ENCODE data around the gene NTSR1.
"Not testable (repeated sequence)": the region's sequence is repeated elsewhere in the genome, so short reads cannot be mapped to it uniquely, and the experiment has no call there.

NTSR1 gene

DNA sequence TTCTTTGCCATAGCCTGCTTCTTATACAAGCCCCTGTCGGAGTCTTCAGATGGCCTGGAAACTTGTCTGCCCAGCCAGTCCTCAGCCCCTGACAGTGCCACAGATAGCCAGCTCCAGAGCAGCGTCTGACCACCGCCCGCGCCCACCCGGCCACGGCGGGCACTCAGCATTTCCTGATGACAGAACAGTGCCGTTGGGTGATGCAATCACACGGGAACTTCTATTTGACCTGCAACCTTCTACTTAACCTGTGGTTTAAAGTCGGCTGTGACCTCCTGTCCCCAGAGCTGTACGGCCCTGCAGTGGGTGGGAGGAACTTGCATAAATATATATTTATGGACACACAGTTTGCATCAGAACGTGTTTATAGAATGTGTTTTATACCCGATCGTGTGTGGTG, 36.9 kb upstream of the NTSR1 start:
- in situ Hi-C loops (cut with MboI; ENCODE audit: low sequenced_read_pairs) = no loop called here

DNA sequence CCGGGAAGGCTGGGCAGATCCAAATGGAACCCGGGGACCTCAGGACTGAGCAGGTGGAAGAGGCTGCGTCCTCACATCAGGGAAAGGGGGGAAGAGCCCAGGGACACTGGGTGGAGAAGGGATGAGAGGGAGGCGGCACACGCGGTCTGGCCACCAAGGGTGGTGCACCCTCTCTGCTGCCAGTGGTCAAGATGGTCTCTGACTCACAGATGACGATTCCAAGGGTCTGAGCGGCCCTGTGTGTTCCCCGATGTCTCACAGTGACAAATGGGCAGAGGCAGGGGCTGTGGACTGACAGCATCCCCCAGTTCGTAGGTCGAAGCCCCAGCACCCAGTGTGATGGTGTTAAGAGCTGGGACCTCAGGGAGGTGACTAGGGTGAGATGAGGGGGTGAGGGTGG, 34.3 kb upstream of the NTSR1 start:
- in situ Hi-C loops (cut with MboI; ENCODE audit: low sequenced_read_pairs) = no loop called here

DNA sequence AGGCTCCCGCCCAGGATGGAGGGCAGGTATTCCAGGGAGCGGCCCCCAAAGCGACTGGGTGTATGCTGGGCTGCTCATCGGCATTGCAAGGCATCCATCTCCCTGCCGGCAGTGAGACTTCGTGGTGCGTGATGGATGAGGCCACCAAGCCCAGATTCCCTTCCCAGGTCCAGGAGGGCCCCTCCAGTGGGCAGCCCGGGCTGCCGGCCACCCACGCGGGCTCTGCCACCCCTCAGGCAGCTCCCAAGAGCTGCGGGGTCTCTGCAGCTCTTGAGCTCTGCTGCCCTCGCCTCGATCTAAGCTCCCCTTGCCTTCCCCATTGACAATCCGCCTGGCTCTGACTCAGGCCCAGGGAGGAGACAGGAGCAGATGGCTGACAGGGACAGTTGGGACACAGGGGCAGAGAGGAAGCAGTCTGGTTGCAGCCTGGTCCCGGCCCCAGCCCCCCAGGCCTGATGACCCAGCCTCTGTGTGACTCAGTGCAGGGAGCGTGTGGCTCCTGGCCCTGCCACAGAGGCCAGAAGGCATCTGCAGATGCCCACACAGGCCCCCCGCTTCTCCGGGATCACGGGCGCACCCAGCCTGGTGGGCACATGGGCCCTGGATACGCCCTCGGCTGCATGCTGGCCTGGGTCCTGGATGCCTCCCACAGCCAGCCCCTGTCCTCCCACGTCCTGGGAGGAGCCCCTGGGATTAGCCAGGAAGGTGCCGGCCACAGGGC, 33.3 kb upstream of the NTSR1 start:
- in situ Hi-C loops (cut with MboI; ENCODE audit: low sequenced_read_pairs) = no loop called here

DNA sequence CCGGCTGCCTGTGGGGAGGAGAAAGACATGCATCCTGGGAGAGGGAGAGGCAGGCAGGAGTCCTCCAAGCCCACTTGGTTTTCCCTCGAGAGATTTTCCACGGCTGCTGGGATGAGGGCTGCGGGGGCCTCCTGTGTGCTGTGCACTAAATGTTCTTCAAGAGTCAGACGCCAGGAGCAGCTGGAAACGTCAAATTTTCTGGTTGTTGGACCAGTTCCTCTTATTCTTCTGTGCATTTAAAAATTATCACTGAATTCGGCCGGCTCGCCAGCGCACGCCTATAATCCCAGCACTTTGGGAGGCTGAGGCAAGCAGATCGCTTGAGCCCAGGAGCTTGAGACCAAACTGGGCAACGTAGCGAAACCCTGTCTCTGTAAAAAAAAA, 32.8 kb upstream of the NTSR1 start:
- in situ Hi-C loops (cut with MboI; ENCODE audit: low sequenced_read_pairs) = no loop called here

DNA sequence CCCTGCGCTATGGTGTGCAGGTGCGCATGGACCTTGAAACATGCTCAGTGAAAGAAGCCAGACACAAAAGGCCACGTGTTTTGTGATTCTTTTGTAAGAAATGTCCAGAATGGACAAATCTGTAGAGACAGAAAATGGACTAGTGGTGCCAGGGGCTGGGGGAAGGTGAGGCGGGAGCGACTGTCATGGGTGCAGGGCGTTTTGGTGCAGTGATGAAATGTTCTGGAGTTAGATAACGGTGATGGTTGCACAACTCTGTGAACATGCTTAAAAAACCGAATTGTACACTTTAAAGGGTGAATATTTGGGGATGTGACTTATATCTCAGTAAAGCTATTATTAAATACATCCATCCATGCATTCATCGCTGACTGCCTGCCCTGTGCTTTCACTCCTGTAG, 31.7 kb upstream of the NTSR1 start:
- in situ Hi-C loops (cut with MboI; ENCODE audit: low sequenced_read_pairs) = no loop called here

DNA sequence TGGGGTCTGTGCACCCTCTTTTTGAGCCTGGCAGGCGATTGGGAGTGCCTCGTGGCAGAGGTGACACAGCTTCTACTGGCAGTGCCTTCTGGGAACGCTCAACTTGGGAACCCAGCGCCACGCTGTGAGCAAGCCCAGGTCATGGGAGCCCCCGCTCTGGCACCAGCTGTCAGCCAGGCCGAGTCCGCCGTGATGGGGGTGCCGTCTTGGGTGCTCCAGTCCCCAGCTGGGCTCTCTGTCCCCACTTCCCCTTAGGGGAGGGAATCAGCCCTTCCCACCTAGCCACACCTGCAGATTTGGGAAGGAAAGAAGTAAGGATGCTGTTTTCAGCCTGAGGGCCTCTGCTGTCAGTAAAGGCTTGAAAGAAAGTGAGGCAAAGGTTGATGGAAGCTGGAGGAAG, 31.0 kb upstream of the NTSR1 start:
- in situ Hi-C loops (cut with MboI; ENCODE audit: low sequenced_read_pairs) = no loop called here

DNA sequence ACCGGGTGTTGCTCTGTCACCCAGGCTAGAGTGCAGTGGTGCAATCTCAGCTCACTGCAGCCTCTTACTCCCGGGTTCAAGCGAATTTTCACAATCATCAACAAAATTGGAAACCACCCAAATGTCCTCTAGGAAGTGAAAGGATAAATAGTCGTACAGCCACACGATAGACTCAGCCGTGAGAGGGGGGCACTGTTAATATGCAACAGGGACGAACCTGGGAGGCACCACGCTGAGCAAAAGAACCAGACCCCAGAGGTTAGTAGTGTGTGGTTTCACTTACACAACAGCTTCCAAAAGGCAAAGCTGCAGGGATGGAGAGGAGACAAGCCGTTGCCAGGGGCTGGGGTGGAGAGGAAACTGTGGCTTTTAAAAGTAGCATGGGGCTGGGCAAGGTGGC, 30.1 kb upstream of the NTSR1 start:
- in situ Hi-C loops (cut with MboI; ENCODE audit: low sequenced_read_pairs) = no loop called here

DNA sequence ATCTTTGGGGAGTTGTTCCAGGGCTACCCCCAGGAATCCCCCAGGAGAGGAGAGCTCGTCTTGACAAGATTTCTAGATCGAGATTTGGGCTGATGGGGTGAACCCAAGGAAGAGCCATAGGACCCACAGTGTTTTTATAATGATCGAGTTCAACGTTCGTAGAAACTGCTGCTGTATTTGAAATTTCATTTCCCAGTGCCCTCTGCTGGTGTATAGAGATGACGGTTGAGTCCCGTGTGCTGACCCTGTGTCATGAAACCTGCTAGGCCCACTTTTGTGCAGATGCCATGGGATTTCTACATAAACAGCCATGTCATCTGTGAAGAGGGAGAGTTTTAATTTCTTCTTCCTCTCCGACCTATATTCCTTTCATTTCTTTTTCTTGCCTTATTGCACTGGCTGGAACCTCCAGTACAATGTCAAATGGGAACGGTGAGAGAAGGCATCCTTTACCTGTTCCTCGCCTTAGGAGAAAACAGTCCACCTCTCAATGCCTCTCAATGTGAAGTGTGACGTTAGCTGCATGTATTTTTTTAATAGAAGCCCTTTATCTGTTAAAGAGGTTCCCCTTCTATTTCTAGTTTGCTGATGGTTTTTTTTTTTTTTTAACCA, 28.6 kb upstream of the NTSR1 start:
- in situ Hi-C loops (cut with MboI; ENCODE audit: low sequenced_read_pairs) = no loop called here

DNA sequence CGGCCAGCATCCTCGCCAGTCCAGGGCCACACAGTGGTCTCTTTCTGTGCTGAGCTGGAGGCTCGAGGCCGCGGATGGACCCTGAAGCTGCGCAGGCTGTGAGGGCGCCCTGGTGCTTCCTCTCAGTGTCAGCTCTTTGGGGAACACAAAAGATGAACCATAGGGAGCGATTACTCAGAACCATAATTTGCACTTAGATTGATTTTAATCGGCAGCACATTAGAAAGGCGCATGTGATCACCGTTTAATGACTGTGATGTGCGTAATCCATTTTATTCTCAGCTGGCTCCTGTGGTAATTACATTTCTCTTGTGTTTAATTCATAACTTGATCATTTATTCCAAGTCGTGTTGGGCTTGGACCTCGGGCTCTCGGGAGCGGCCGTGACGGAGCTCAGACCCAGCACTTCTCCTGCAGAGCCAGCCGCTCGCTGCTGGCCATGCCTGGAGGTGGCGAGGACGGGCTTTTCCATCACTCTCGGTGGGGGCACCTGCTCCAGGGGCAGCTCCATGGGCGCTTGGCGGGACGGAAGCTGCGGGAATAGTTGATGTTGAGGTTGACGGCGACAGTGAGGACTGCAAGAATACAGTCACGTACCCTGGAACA, 25.6 kb upstream of the NTSR1 start:
- in situ Hi-C loops (cut with MboI; ENCODE audit: low sequenced_read_pairs) = no loop called here

DNA sequence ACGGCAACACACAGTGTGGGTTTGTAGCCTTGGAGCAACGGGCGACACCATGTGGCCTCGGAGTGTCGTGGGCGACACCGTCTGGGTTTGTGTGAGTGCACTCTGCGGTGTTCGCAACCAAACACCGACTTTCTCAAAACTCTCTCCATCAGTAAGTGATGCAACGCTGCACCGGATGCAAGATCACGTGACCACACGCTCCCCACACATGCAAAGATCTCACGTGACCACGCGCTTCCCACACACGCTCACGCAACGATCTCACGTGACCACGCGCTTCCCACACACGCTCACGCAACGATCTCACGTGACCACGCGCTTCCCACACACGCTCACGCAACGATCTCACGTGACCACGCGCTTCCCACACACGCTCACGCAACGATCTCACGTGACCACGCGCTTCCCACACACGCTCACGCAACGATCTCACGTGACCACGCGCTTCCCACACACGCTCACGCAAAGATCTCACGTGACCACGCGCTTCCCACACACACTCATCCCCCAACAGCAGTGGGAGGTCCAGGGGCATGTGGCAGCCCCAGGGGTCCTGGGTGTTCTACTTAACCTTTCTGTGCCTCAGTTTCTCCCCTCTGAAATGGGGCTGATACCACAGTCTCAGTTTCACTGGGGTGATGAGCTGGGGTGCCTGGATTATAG, 24.8 kb upstream of the NTSR1 start:
- in situ Hi-C loops (cut with MboI; ENCODE audit: low sequenced_read_pairs) = not testable (repeated sequence)

DNA sequence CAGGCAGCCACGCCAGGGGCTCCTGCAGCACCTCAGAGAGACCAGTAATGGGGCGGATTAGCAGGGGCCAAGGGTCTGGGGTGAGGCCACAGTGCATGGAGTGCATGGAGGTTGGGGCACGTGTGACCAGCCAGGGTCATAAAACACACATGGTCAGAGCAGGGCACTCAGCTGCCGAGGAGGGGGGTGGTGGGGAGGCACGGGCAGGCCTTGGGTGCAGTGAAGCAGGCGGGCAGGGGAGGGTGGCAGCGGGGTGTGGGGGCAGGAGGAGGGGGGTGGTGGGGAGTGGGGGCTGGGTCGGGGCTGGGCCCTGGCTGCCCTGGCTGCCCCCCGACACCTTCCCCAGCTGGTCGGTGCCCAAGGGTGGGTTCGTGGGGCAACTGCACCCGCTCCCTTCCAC, 23.7 kb upstream of the NTSR1 start:
- in situ Hi-C loops (cut with MboI; ENCODE audit: low sequenced_read_pairs) = no loop called here

DNA sequence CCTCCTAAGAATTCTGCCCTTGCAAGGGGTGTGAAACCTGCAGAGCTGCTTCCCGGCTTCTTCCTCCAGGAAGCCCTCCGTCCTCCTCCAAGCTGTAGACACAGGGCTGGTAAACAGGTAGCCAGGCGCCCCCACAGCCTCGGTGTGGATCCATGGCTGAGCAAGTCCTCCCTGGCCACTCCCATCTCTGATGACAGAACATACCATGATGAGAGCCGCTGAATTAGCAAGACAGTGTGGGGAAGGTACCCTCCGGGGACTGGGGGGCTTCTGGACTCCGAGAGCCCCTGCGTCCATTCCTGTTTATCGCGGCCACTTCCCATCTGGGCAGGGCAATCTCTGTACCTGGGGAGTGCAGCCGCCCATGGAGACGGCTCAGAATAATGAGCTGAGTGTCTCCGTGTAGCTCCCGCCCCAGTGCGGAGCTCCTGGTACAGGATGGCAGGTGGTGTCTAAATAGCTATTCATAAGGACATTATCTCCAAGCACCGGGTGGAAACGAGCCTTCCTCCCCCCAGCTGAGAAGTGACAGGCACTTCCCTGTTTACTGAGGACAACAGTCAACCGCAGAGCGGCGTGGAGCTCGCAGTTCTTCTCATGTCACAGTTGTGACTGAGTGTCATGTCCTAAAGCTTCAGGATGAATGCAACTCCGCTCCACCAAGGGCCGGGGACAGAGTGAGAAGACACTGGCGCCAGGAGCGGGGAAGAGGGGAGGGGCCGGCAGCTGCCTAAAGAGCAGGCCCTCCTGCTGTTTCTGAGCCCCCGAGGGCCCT, 22.7 kb upstream of the NTSR1 start:
- in situ Hi-C loops (cut with MboI; ENCODE audit: low sequenced_read_pairs) = no loop called here

DNA sequence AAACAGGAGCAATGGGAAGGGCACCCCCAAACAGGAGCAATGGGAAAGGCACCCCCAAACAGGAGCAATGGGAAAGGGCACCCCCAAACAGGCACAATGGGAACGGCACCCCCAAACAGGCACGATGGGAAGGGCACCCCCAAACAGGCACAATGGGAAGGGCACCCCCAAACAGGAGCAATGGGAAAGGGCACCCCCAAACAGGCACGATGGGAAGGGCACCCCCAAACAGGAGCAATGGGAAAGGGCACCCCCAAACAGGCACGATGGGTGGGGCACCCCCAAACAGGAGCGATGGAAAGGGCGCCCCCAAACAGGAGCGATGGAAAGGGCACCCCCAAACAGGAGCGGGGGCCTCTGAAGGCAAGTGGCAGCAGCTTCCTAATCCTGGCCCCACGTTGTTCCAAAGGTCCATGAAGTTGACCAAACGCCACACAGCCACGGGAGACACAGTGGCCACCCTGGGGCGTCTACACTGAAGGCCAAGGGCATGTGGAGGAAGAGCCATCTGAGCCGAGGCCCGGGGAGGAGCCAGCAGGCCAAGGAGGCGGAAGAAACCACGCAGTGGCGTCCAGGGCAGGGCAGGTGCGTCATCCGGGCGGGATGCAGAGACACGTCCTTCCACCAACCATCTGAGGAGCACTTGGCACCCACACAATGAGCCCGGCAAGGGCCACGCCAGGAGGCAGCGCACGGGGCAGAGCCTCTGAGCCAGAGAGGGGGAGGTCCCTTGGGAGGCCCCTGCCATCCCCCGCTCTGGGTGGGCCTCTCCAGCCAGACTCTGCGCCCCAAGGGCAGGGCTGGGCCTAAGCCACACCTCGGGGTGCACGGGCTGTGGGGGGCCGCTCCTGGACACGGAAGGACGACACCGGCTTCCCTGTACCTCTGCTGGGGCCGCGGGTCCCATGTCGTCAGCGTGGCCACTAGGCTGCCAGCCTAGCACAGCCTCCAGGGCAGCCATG, 21.5 kb upstream of the NTSR1 start:
- in situ Hi-C loops (cut with MboI; ENCODE audit: low sequenced_read_pairs) = no loop called here

DNA sequence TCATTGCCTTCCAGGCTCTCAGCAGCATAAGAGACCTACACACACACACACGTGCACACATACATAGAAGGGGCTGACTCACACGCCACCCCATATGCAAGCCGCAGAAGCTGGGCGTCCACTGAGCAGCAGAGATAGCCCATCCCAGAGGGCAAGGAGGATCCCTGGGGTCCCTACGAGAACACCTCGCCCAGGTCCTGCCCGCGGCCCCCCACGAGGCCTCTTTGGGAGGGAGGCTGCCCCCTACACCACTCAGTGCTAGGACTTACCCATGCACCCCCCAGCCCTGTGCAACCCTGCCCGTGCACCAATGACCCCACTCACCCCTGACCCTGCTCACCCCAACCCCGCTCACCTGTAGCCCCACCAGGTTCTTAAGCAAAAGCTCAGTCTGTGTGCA, 20.6 kb upstream of the NTSR1 start:
- in situ Hi-C loops (cut with MboI; ENCODE audit: low sequenced_read_pairs) = no loop called here

DNA sequence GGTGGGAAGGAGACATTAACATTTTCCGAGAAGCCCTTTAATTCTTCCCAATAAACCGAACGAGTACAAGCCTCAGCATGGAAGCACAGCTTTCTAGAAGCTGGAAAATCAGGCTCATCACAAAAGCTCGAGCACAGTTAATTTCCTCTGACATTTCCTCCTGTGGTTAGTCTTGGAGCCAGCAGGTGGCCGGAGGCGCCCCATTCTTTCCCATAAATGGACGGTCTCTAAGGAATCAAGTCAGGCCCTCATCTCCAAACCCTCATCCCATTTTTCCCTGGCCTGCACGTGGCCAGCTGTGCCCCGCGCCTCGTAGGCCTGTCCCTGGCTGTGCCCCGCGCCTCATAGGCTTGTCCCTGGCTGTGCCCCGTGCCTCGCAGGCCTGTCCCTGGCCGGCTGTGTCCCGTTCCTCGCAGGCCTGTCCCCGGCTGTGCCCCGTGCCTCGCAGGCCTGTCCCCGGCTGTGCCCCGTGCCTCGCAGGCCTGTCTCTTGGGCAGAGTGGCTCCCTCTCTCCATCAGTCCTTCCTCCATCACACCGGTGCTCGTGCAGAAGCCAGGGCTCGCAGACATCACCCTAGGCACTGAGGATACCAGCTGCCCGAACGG, 19.7 kb upstream of the NTSR1 start:
- in situ Hi-C loops (cut with MboI; ENCODE audit: low sequenced_read_pairs) = no loop called here

DNA sequence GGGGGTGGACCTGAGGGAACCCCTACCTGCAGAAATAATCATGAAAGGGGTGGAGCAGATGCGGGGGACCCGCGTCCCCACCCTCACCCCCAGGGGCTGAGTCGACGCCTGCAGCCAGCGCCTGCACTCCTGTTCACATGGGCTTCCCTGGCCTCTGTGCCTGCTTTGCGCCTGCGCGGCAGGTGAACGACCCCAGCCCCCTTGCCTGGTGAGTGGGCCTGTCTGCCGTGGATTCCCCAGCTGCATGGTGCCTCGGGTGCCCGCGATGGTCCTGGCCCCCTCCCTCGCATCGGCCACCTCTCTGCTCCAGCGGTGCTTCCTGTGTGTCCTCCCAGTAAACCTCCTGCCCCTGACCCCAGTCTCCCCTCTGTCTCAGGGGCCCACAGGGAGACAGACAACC, 18.8 kb upstream of the NTSR1 start:
- in situ Hi-C loops (cut with MboI; ENCODE audit: low sequenced_read_pairs) = no loop called here

DNA sequence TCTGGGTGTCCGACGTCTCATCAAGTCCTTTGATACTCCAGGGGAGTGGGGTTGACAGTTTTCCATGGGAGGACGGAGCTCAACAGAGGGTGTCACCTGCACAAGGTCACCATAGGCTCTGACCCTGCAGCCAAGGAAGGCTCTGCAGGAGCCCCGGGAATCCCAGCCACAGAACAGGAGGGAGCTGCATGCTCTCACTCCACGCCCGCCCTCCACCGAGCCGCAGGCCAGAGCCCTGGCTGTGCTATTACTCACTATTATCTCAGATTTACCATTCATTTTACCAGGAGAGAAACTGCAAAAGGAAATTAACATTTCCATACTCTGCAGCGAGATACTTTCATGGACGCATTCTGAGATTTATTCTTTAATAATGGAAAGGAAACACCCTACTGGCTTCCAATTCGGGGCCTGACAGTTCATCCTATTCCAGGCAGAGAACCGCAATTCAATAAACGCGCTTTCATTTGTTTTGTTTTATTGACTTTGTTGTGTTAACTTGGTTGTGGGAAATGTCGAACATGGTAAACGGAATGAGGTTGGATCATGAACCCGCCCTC, 18.3 kb upstream of the NTSR1 start:
- in situ Hi-C loops (cut with MboI; ENCODE audit: low sequenced_read_pairs) = no loop called here

DNA sequence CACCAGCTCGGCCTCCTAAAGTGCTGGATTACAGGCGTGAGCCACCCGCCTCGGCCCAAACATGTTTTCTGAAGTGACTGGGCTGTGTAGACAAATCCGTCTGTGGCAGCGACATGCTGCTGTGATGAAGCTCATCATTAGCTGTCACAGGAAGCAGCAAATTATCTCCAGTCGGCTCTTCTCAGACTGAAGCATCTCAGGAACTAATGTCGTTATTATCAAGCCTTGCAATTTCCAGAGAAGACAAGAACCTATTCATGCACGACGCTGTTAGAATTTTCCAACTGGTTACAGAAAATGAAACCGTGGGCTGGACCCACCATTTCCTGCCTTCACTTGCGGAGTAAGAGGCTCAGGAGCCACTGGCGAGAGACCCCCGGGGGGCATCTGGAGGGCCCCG, 17.1 kb upstream of the NTSR1 start:
- in situ Hi-C loops (cut with MboI; ENCODE audit: low sequenced_read_pairs) = no loop called here

DNA sequence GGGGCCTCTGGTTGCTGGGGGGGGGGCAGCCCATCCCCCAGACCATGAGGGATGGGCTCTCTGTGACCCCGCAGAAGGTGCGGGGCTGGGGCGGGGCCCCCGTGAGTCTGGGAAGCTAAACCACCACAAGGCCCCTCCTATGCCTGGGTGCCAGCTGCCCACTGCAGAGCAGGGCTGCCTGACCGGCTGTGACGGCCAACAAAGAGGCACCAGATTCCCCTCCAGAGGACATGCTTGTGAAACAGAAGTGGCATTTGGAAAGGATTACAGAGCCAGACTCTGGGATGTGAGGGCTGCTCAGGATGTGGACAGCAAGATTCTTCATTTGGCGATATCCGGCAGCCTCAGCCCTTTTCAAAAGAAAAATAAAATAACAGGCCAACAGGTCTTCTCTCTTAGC, 16.5 kb upstream of the NTSR1 start:
- in situ Hi-C loops (cut with MboI; ENCODE audit: low sequenced_read_pairs) = no loop called here
